Measurements from ENCODE around the gene C1orf21. TPM values are rescaled to one million over a fixed set of nuclear protein-coding genes. Genes with fewer than 3 reads are reported as not detected.

C1orf21 gene
- total and polyA plus RNA-seq, 2 of the 4 experiments (the other 2 are of a cell fraction) = 6.4 to 9.9 TPM

GRCh38 chr1:184635347-184635979 is 248.6 kb downstream of the C1orf21 start:
- H2BK20ac ChIP-seq (ENCODE audit: low read depth, low read length) = no peak overlapping the region
- no peak overlapping the region for H3K56ac ChIP-seq (ENCODE audit: extremely low read depth, insufficient read depth, low read length)
- H3K9me1 ChIP-seq (ENCODE audit: insufficient read depth, low read length) = no peaks in the 10 kb centered on the region
- H3K79me1 ChIP-seq (ENCODE audit: low read depth in 1 of 2, low read length in 2 of 2) = no peaks in the 10 kb centered on the region
- H3K4ac ChIP-seq (ENCODE audit: low read depth, low read length) = no peak overlapping the region
- no peak overlapping the region for H2BK120ac ChIP-seq (ENCODE audit: low read depth, low read length)
- no peak overlapping the region for H2AFZ ChIP-seq (replicated peaks; ENCODE audit: low read length, poor library complexity)
- H3K4me3 ChIP-seq (ENCODE audit: insufficient read depth, low read depth, low read length) = no peak overlapping the region
- no peaks in the 10 kb centered on the region for H4K20me1 ChIP-seq (ENCODE audit: insufficient read depth, low read length)
- intact Hi-C loops (cut with micrococcal nuclease) (no loop called here), in situ Hi-C loops (cut with MboI; ENCODE audit: low sequenced_read_pairs) (no loop called here), dilution Hi-C loops (cut with HindIII; ENCODE audit: low sequenced_read_pairs, unreplicated experiment) (no loop called here)
- no peaks in the 10 kb centered on the region for H3K4me1 ChIP-seq (ENCODE audit: control insufficient read depth, insufficient read depth, low read length)
- ATAC-seq (ENCODE audit: low read depth) = no peak; the same call in 1 of the 2 replicates
- no peak overlapping the region for H3K14ac ChIP-seq (replicated peaks; ENCODE audit: low read depth, low read length)
- no peak overlapping the region for H4K8ac ChIP-seq (ENCODE audit: low read depth in 2 of 2, low read length in 2 of 2)
- H3K4me2 ChIP-seq (ENCODE audit: low read depth, low read length) = no peak overlapping the region
- peak; percentile 22 for DNase-seq
- H2AK9ac ChIP-seq (replicated peaks; ENCODE audit: low read depth, low read length, poor library complexity) = no peak overlapping the region
- BruUV-seq (replicated peaks) = no TSS peak
- ChIA-PET CTCF (no interaction called here), POLR2A (ENCODE audit: unreplicated experiment) (no interaction called here)
- H4K91ac ChIP-seq (ENCODE audit: insufficient read depth, low read depth, low read length) = no peak overlapping the region
- no peak overlapping the region for H4K5ac ChIP-seq (ENCODE audit: low read depth, low read length)
- no peak overlapping the region for H2BK15ac ChIP-seq (ENCODE audit: low read depth, low read length)
- no peaks in the 10 kb centered on the region for H3K9me3 ChIP-seq (ENCODE audit: control insufficient read depth, insufficient read depth, low read length)
- no peak overlapping the region for H3K23ac ChIP-seq (ENCODE audit: low read depth, low read length)
- H2AK5ac ChIP-seq (ENCODE audit: low read depth, low read length) = no peak overlapping the region
- no peak overlapping the region for H3K9ac ChIP-seq (ENCODE audit: low read depth, low read length)
- no peaks in the 10 kb centered on the region for H3K36me3 ChIP-seq (ENCODE audit: control insufficient read depth, insufficient read depth, low read length)
- TF ChIP-seq BHLHE40 (IDR thresholded peaks at IDR 0.05; ENCODE audit: low read depth, low read length) = no peak
- TF ChIP-seq RCOR1 (IDR thresholded peaks at IDR 0.05; ENCODE audit: insufficient replicate concordance, low read length) = no peak
- TF ChIP-seq MAFK (IDR thresholded peaks at IDR 0.05; ENCODE audit: low read depth, low read length) = no peak
- TF ChIP-seq SMC3 (IDR thresholded peaks at IDR 0.05; ENCODE audit: low read depth, low read length) = no peak
- TF ChIP-seq RAD21 (IDR thresholded peaks at IDR 0.05; ENCODE audit: low read length) = no peak
- TF ChIP-seq NFE2L2 (IDR thresholded peaks at IDR 0.05; ENCODE audit: low read depth, low read length) = no peak
- TF ChIP-seq FOS (IDR thresholded peaks at IDR 0.05; ENCODE audit: low read depth, low read length) = no peak
- no peak for TF ChIP-seq CHD1 (IDR thresholded peaks at IDR 0.05; ENCODE audit: low read depth, low read length)
- TF ChIP-seq USF2 (IDR thresholded peaks at IDR 0.05; ENCODE audit: low read depth, low read length) = no peak
- TF ChIP-seq CEBPB (IDR thresholded peaks at IDR 0.05; ENCODE audit: low read depth, low read length) = no peak
- H3K27ac ChIP-seq (ENCODE audit: insufficient read depth, low read length) = no peak overlapping the region
- no CpG with 5 or more reads among the region's 6 CpGs for WGBS, 2 experiments (ENCODE audit: extremely low coverage in 2 of 2, insufficient read length in 1 of 2)
- H3K27me3 ChIP-seq (ENCODE audit: control insufficient read depth, insufficient read depth, low read length) = peaks cover 2% of the 10 kb centered on the region; the same call in 1 of the 2 replicates
- H2BK5ac ChIP-seq (ENCODE audit: low read depth, low read length, poor library complexity, severe bottlenecking) = no peak overlapping the region
- no peak overlapping the region for H3K18ac ChIP-seq (ENCODE audit: low read depth, low read length)
